K562 (cell line): Measurements from ENCODE around the gene GBP7. TPM values are rescaled to one million over a fixed set of nuclear protein-coding genes. Genes with fewer than 3 reads are reported as not detected.

Experiments
- ATF7 ChIP-seq: fragments of 450-650 bp; IDR thresholded peaks from 2 replicates; pipeline ENCODE4 v1.7.1; 2014; ENCODE audit warnings: mild to moderate bottlenecking, moderate library complexity
- CEBPG ChIP-seq, 3 experiments: fragments of 200-800 bp in 1 of 3; sonication (Bioruptor generic) in 1 of 3; sonication (generic) in 1 of 3; formaldehyde crosslinking in 1 of 3; IDR thresholded peaks in 2 of 3; conservative IDR thresholded peaks in 1 of 3; 2 replicates each; pipeline versions ENCODE4 v1.6.1 to v1.8.0; 2016 to 2022; ENCODE audit warnings: missing compliant biosample characterization in 2 of 3, missing genetic modification characterization in 2 of 3, mild to moderate bottlenecking in 1 of 3, missing genetic modification reagents in 1 of 3
- CREB3 ChIP-seq: fragments of 450-650 bp; conservative IDR thresholded peaks from 2 replicates; pipeline ENCODE4 v1.6.1; 2016; ENCODE audit warnings: missing genetic modification characterization, low read depth, mild to moderate bottlenecking, missing compliant biosample characterization, moderate library complexity
- CREBBP ChIP-seq: IDR thresholded peaks from one replicate; pipeline ENCODE4 v1.6.1; 2012; ENCODE audit warnings: low read depth, mild to moderate bottlenecking, control low read depth, inconsistent platforms, low read length
- HNRNPL ChIP-seq: fragments of 200-400 bp; formaldehyde crosslinking; IDR thresholded peaks from 2 replicates; pipeline ENCODE4 v1.6.1; 2017; ENCODE audit warnings: low read depth, mild to moderate bottlenecking, low read length
- LCOR ChIP-seq: sonication (generic); formaldehyde crosslinking; IDR thresholded peaks from 2 replicates; pipeline ENCODE4 v1.8.0; 2022; ENCODE audit warnings: mild to moderate bottlenecking, missing genetic modification reagents
- NBN ChIP-seq: fragments of 450-650 bp; IDR thresholded peaks from 2 replicates; pipeline ENCODE4 v1.6.1; 2016; ENCODE audit warnings: low read depth, mild to moderate bottlenecking
- NCOR1 ChIP-seq: fragments of 450-650 bp; IDR thresholded peaks from 2 replicates; pipeline ENCODE4 v1.6.1; 2016; ENCODE audit warnings: mild to moderate bottlenecking, moderate library complexity
- PBX2 ChIP-seq, 2 experiments: IDR thresholded peaks in 1 of 2; conservative IDR thresholded peaks in 1 of 2; 2 replicates each; pipeline ENCODE4 v1.6.1; 2016; ENCODE audit warnings: low read depth in 2 of 2, mild to moderate bottlenecking in 1 of 2, missing compliant biosample characterization in 1 of 2, missing genetic modification characterization in 1 of 2, moderate library complexity in 1 of 2
- PHF21A ChIP-seq: fragments of 450-650 bp; IDR thresholded peaks from 2 replicates; pipeline ENCODE4 v1.6.1; 2017; ENCODE audit warnings: low read depth, borderline replicate concordance
- PHF8 ChIP-seq: fragments of 200-600 bp; sonication (generic); IDR thresholded peaks from 2 replicates; pipeline ENCODE4 v1.6.1; 2012; ENCODE audit warnings: mixed run types, mild to moderate bottlenecking, inconsistent platforms, low read length, moderate library complexity, borderline replicate concordance
- SREBF2 ChIP-seq: sonication (generic); formaldehyde crosslinking; IDR thresholded peaks from 2 replicates; pipeline ENCODE4 v1.4.0; 2020; ENCODE audit warnings: mild to moderate bottlenecking, missing genetic modification reagents
- THRAP3 ChIP-seq: fragments of 450-650 bp; IDR thresholded peaks from 2 replicates; pipeline ENCODE4 v1.6.1; 2016; ENCODE audit warnings: mild to moderate bottlenecking, inconsistent platforms, borderline replicate concordance
- TOE1 ChIP-seq, 2 experiments: fragments of 450-650 bp in 1 of 2; sonication (generic) in 1 of 2; formaldehyde crosslinking in 1 of 2; IDR thresholded peaks; 2 replicates each; pipeline versions ENCODE4 v1.7.1 to v1.8.0; 2016 to 2022; ENCODE audit warnings: borderline replicate concordance in 2 of 2, mild to moderate bottlenecking in 2 of 2, antibody characterized with exemption in 1 of 2, inconsistent platforms in 1 of 2, low read depth in 1 of 2, missing genetic modification reagents in 1 of 2, moderate library complexity in 1 of 2
- ZBTB7A ChIP-seq: IDR thresholded peaks from 2 replicates; pipeline ENCODE4 v1.6.1; 2011; ENCODE audit warnings: low read depth, mild to moderate bottlenecking, low read length, moderate library complexity, borderline replicate concordance; ENCODE audit not compliant: control insufficient read depth
- ZFPM2 ChIP-seq: fragments of 250-450 bp; sonication (Bioruptor Pico); IDR thresholded peaks from 2 replicates; pipeline ENCODE4 v1.5.1; 2022; ENCODE audit warnings: mild to moderate bottlenecking
- ZNF41 ChIP-seq: fragments of 250-450 bp; sonication (Bioruptor Pico); conservative IDR thresholded peaks from 2 replicates; pipeline ENCODE4 v1.4.0; 2020; ENCODE audit warnings: mild to moderate bottlenecking
- ZNF518B ChIP-seq: fragments of 250-450 bp; sonication (Bioruptor Pico); IDR thresholded peaks from 2 replicates; pipeline ENCODE4 v1.5.0; 2021; ENCODE audit warnings: mild to moderate bottlenecking, moderate library complexity
- ZNF717 ChIP-seq: fragments of 250-450 bp; sonication (Bioruptor Pico); IDR thresholded peaks from 2 replicates; pipeline ENCODE4 v1.5.0; 2021
- ZZZ3 ChIP-seq: fragments of 450-650 bp; IDR thresholded peaks from 2 replicates; pipeline ENCODE4 v1.6.1; 2016; ENCODE audit warnings: antibody characterized with exemption, mild to moderate bottlenecking, moderate library complexity
- polyA plus RNA-seq, 8 experiments: library from polyadenylated mRNA; depleted of rRNA in 4 of 8; stranded (reverse) in 5 of 8; unstranded in 3 of 8; fragments of >200 nt; fragmentation: Nextera tagmentation in 2 of 8; fragmentation: Illumina TruSeq in 1 of 8; extraction: Ambion mirVana in 2 of 8; extraction: Trizol in 1 of 8; gene quantifications; 2 replicates each; pipeline versions ENCODE4 v1.2.1 to v1.2.3, GENCODE V29; 2011 to 2014; ENCODE audit warnings: inconsistent platforms in 1 of 8, missing spikeins in 1 of 8
- total RNA-seq, 7 experiments: library from RNA; depleted of rRNA in 6 of 7; stranded (reverse); fragments of >200 nt in 6 of 7; fragmentation: Illumina TruSeq in 2 of 7; extraction: Trizol in 2 of 7; gene quantifications; 2 replicates each; pipeline versions ENCODE4 v1.2.1 to v1.2.3, GENCODE V29; 2011 to 2021; ENCODE audit warnings: low replicate concordance in 1 of 7

GBP7 gene
- total and polyA plus RNA-seq, 9 of the 15 experiments (the other 6 are each of a cell fraction or from before 2014, with no cell fraction given): 0.03 TPM; not detected in 8

GRCh38 chr1:89125913-89126580 is 49.8 kb downstream of the GBP7 start, which contains the start of gene GBP2 (continued):
- TF ChIP-seq ZNF518B (CRISPR knock-in tag) (no peak), TOE1 (IDR thresholded peaks at IDR 0.05; ENCODE audit: borderline replicate concordance) (no peak), TOE1 (CRISPR knock-in tag; IDR thresholded peaks at IDR 0.05; ENCODE audit: borderline replicate concordance, low read depth) (no peak), HNRNPL (no peak), CEBPG (CRISPR knock-in tag; IDR thresholded peaks at IDR 0.05) (no peak), CEBPG (tag; conservative IDR thresholded peaks at IDR 0.05 in 1 of 2, IDR thresholded peaks at IDR 0.05 in 1 of 2) (peak; percentile 47 to 75), ZNF41 (no peak), ZBTB7A (no peak), NCOR1 (no peak), CREBBP (no peak), LCOR (CRISPR knock-in tag) (no peak), THRAP3 (no peak), PBX2 (CRISPR knock-in tag; IDR thresholded peaks at IDR 0.05; ENCODE audit: low read depth) (no peak), PBX2 (tag; conservative IDR thresholded peaks at IDR 0.05; ENCODE audit: low read depth) (peak; percentile 42), PHF21A (no peak), ATF7 (peak; percentile 46; the same call in 1 of the 2 replicates), NBN (no peak), PHF8 (peak; percentile 30; the same call in 1 of the 2 replicates), SREBF2 (CRISPR knock-in tag) (no peak), CREB3 (no peak), ZZZ3 (no peak), ZFPM2 (no peak), ZNF717 (CRISPR knock-in tag) (no peak)
